Keratinocyte (primary cell): ENCODE results near the gene IFIT2. TPM values are rescaled to one million over a fixed set of nuclear protein-coding genes. Genes with fewer than 3 reads are reported as not detected.

ENCODE experiments used
- DNase-seq: peaks from one replicate; pipeline ENCODE4 v3.0.0-alpha.2; 2011; ENCODE audit warnings: low read depth, missing footprints, low spot score
- FAIRE-seq: peaks from 2 replicates; lab custom pipeline; 2011; peaks lifted over from hg19 to GRCh38; lab: Jason Lieb, UNC
- H2AFZ ChIP-seq: 2 replicates; pipeline ENCODE4 v1.6.0; 2012; ENCODE audit warnings: low read length, control low read depth, inconsistent platforms; ENCODE audit not compliant: control insufficient read depth
- H3K27ac ChIP-seq: 2 replicates; pipeline ENCODE4 v1.5.1; 2011; ENCODE audit warnings: low read length; ENCODE audit not compliant: control insufficient read depth, insufficient read depth
- H3K27me3 ChIP-seq: 3 replicates; pipeline ENCODE4 v1.6.0; 2011; ENCODE audit warnings: low read length; ENCODE audit not compliant: control insufficient read depth, insufficient read depth; ENCODE audit errors: extremely low read depth
- H3K36me3 ChIP-seq, 2 experiments: 2 replicates in 1 of 2; 3 replicates in 1 of 2; pipeline ENCODE4 v1.5.1; 2011; ENCODE audit warnings: low read length in 2 of 2, mild to moderate bottlenecking in 1 of 2; ENCODE audit not compliant: control insufficient read depth in 2 of 2, insufficient read depth in 2 of 2; ENCODE audit errors: extremely low read depth in 1 of 2
- H3K4me1 ChIP-seq: 3 replicates; pipeline ENCODE4 v1.5.1; 2011; ENCODE audit warnings: low read length; ENCODE audit not compliant: control insufficient read depth, insufficient read depth; ENCODE audit errors: extremely low read depth
- H3K4me2 ChIP-seq: 3 replicates; pipeline ENCODE4 v1.6.0; 2011; ENCODE audit warnings: low read depth, low read length; ENCODE audit not compliant: control insufficient read depth, insufficient read depth; ENCODE audit errors: extremely low read depth
- H3K4me3 ChIP-seq, 3 experiments: fragments of 200-600 bp in 1 of 3; sonication (generic) in 1 of 3; 2 replicates in 2 of 3; 3 replicates in 1 of 3; pipeline ENCODE4 v1.5.1; 2011 to 2016; ENCODE audit warnings: low read length in 3 of 3, mild to moderate bottlenecking in 3 of 3, control low read depth in 2 of 3, inconsistent platforms in 1 of 3, low read depth in 1 of 3, mixed read lengths in 1 of 3, mixed run types in 1 of 3, moderate library complexity in 1 of 3; ENCODE audit not compliant: control insufficient read depth in 2 of 3, insufficient read depth in 2 of 3; ENCODE audit errors: extremely low read depth in 1 of 3
- H3K79me2 ChIP-seq: 2 replicates; pipeline ENCODE4 v1.6.0; 2012; ENCODE audit warnings: low read length; ENCODE audit not compliant: control insufficient read depth, insufficient read depth
- H3K9ac ChIP-seq: 3 replicates; pipeline ENCODE4 v1.6.0; 2011; ENCODE audit warnings: low read length; ENCODE audit not compliant: control insufficient read depth, insufficient read depth; ENCODE audit errors: extremely low read depth
- H3K9me1 ChIP-seq: 3 replicates; pipeline ENCODE4 v1.6.0; 2011; ENCODE audit warnings: low read length; ENCODE audit not compliant: control insufficient read depth, insufficient read depth; ENCODE audit errors: extremely low read depth
- H3K9me3 ChIP-seq: 2 replicates; pipeline ENCODE4 v1.5.1; 2012; ENCODE audit warnings: low read depth, low read length; ENCODE audit not compliant: control insufficient read depth
- H4K20me1 ChIP-seq: 3 replicates; pipeline ENCODE4 v1.6.0; 2011; ENCODE audit warnings: low read length; ENCODE audit not compliant: control insufficient read depth, insufficient read depth; ENCODE audit errors: extremely low read depth
- EZH2 ChIP-seq: IDR thresholded peaks from one replicate; pipeline ENCODE4 v1.6.1; 2012; ENCODE audit warnings: inconsistent platforms, mild to moderate bottlenecking, low read length, moderate library complexity
- dilution Hi-C: fragments of 300-500 bp; cut with MboI; formaldehyde crosslinking; loops from one replicate; pipeline ENCODE4 v1.7.0; 2020; ENCODE audit warnings: low sequenced_read_pairs; ENCODE audit not compliant: extremely low pct_ligation_motif_present
- polyA plus RNA-seq, 5 experiments: library from polyadenylated mRNA; depleted of rRNA in 3 of 5; stranded (reverse) in 3 of 5; stranded (forward) in 1 of 5; unstranded in 1 of 5; fragments of >200 nt; gene quantifications; 1 replicate in 1 of 5; 2 replicates in 3 of 5; 3 replicates in 1 of 5; pipeline versions ENCODE4 v1.2.1 to v1.2.3, GENCODE V29; 2011 to 2012; ENCODE audit warnings: missing spikeins in 2 of 5, low read depth in 1 of 5, low replicate concordance in 1 of 5
- TF ChIP-seq, protein P1 (sequence below), 3 experiments: IDR thresholded peaks in 1 of 3; conservative IDR thresholded peaks in 1 of 3; optimal IDR thresholded peaks in 1 of 3; 2 replicates in 2 of 3; 3 replicates in 1 of 3; pipeline versions ENCODE3 to v1.5.1; 2011; ENCODE audit warnings: low read length in 3 of 3, mild to moderate bottlenecking in 3 of 3, moderate library complexity in 2 of 3, control low read depth in 1 of 3, inconsistent platforms in 1 of 3; ENCODE audit not compliant: insufficient read depth in 2 of 3; ENCODE audit errors: extremely low read depth in 1 of 3

Gene IFIT2
- polyA plus RNA-seq, 1 donor (not counting 4 experiments of a cell fraction or from before 2014, with no cell fraction given) = 3.9 TPM

DNA sequence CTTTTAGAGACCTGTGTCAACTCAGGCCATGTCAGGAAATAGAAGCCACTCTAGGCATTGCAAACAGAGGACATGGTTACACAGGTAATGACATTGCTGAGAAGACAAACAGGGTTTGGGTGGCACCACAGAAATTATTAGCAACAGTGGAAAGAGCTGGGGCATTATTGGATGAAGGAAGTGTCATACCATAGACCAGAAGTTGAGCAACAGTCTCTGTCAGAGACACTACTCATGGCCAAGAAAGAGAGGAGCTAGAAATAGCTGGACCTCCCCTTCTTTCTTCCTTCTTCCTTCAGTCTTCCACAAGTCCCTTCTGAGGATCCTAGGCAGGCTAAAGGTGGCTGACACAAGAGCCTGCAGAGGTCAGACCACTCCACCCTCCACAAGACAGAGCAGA, 46.1 kb upstream of the IFIT2 start:
- Histone ChIP-seq H3K4me1 (peaks cover 8% of the 10 kb centered on the region), H3K9me3 (no peaks in the 10 kb centered on the region), H3K36me3 (no peaks in the 10 kb centered on the region), H2AFZ (no peak overlapping the region), H3K79me2 (peaks cover 7% of the 10 kb centered on the region), H3K4me3 (no peak overlapping the region), H4K20me1 (no peaks in the 10 kb centered on the region), H3K4me2 (no peak overlapping the region), H3K27ac (no peak overlapping the region), H3K9me1 (no peaks in the 10 kb centered on the region), H3K9ac (no peak overlapping the region), H3K27me3 (no peaks in the 10 kb centered on the region)
- DNase-seq (no peak), FAIRE-seq (no peak)
- TF ChIP-seq, protein P1, sequence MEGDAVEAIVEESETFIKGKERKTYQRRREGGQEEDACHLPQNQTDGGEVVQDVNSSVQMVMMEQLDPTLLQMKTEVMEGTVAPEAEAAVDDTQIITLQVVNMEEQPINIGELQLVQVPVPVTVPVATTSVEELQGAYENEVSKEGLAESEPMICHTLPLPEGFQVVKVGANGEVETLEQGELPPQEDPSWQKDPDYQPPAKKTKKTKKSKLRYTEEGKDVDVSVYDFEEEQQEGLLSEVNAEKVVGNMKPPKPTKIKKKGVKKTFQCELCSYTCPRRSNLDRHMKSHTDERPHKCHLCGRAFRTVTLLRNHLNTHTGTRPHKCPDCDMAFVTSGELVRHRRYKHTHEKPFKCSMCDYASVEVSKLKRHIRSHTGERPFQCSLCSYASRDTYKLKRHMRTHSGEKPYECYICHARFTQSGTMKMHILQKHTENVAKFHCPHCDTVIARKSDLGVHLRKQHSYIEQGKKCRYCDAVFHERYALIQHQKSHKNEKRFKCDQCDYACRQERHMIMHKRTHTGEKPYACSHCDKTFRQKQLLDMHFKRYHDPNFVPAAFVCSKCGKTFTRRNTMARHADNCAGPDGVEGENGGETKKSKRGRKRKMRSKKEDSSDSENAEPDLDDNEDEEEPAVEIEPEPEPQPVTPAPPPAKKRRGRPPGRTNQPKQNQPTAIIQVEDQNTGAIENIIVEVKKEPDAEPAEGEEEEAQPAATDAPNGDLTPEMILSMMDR (optimal IDR thresholded peaks at IDR 0.05 in 1 of 3, IDR thresholded peaks at IDR 0.05 in 1 of 3, conservative IDR thresholded peaks at IDR 0.05 in 1 of 3; ENCODE audit: extremely low read depth in 1 of 3, insufficient read depth in 2 of 3, low read length in 3 of 3) = no peak
- TF ChIP-seq EZH2 = no peak
- dilution Hi-C loops = no loop called here

DNA sequence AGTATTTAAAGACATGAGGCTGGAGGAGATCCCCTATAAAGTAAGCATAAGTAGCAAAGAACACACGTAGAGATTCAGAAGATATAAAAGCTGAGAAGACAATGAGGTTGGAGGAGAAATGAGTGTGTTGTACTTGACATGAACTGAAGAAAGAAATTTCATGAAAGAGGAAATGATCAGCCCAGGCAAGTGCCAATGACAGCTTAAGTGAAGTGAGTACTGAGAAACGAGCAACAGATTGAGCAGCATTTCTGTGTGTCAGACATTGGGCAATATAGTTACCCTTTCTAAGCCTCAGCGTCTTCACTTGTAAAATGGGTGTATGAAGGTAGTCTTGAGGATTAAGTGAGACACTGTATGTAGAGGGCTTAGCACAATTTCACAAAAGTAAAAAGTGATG, 45.5 kb upstream of the IFIT2 start:
- Histone ChIP-seq H3K4me1 (peaks cover 10% of the 10 kb centered on the region), H4K20me1 (no peaks in the 10 kb centered on the region), H3K9me1 (no peaks in the 10 kb centered on the region), H3K9me3 (no peaks in the 10 kb centered on the region), H3K27me3 (no peaks in the 10 kb centered on the region), H3K9ac (no peak overlapping the region), H3K4me2 (no peak overlapping the region), H3K27ac (no peak overlapping the region), H3K36me3 (no peaks in the 10 kb centered on the region), H3K4me3 (no peak overlapping the region), H3K79me2 (peaks cover 2% of the 10 kb centered on the region), H2AFZ (no peak overlapping the region)
- FAIRE-seq (no peak), DNase-seq (no peak)
- TF ChIP-seq EZH2 = no peak
- TF ChIP-seq, protein P1 (optimal IDR thresholded peaks at IDR 0.05 in 1 of 3, IDR thresholded peaks at IDR 0.05 in 1 of 3, conservative IDR thresholded peaks at IDR 0.05 in 1 of 3; ENCODE audit: extremely low read depth in 1 of 3, insufficient read depth in 2 of 3, low read length in 3 of 3) = no peak
- dilution Hi-C loops = no loop called here
